Effector CD8-positive, alpha-beta T cell (primary cell): ENCODE data around the gene CD300LG.
"Not testable (repeated sequence)": the region's sequence is repeated elsewhere in the genome, so short reads cannot be mapped to it uniquely, and the experiment has no call there.

Experiments
- DNase-seq: peaks from one replicate; lab custom pipeline; 2025; lab: John Stamatoyannopoulos, UW

CD300LG gene

GRCh38 chr17:43825567-43825966, 21.4 kb upstream of the CD300LG start:
- no peak for DNase-seq

GRCh38 chr17:43826206-43826605, 20.8 kb upstream of the CD300LG start:
- no peak for DNase-seq

DNA sequence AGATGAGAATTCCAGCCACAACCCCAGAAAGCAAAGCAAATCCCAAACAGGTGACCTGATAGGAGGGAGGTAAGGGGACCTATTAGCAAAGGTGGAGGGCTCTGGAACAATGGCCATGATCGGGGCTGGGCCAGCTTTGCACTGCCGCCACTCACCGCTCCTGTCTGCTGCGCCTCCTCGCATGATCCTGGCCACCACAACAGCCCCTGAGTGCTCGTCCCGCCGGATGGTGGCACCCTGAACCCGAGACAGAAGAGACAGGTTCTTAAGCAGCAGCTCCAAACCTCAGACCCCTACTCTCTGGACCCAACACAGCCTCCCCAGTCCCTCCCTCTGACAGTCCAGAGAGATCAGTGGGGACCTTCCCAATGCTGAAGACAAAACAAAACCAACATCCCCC, 19.4 kb upstream of the CD300LG start:
- no peak for DNase-seq

- DNase-seq: no peak
These were observed 17.2 kb upstream of the CD300LG start for GRCh38 chr17:43829738-43830137.

DNA sequence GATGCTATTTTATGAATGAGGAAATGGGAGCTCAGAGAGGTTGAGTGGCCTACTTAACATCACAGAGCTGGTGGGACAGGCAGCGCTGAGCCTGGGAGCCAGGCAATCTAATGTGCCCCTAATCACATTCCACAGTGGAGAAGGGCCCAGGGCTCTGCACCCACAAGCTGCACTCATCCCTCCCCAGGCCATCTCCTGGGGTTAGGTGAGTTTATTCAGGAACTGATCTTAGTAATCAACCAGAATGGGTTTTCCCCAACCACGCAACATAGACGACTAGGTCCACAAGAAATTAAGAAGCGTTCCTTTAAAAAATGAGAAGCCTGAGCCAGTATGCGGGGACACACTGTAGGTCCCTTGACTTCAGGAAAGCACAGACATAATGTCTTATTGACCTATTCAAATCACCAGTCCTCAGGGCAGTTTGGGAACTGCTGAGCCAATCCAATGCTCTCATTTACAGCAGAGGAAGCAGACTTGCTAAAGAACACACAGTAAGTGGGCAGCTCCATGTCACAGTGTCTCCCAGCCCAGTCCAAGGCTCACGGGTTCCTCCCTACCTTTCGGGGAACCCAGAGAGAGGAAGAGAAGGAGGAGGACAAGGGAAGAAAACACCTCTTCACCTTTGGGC, 16.4 kb upstream of the CD300LG start:
- no peak for DNase-seq

DNA sequence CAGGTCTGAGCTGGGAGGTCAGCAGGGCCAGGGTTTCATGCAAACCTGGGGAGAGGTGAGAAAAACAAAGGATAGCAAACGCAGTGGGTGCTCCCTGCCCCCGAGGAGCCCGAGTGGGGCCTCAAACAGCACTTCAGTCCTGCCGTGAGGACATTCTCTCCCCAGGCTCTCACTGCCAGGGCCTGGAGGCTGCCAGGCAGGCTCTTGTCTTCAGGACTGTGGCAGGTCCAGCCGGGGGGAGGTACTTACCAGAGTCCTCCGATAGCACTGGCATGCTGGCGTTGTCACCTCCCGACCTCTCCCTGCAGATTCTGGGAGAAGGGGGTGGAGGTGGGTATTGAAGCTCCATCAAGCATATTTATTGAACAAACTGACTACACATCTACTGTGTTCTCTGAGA, 15.3 kb upstream of the CD300LG start:
- DNase-seq: no peak

DNA sequence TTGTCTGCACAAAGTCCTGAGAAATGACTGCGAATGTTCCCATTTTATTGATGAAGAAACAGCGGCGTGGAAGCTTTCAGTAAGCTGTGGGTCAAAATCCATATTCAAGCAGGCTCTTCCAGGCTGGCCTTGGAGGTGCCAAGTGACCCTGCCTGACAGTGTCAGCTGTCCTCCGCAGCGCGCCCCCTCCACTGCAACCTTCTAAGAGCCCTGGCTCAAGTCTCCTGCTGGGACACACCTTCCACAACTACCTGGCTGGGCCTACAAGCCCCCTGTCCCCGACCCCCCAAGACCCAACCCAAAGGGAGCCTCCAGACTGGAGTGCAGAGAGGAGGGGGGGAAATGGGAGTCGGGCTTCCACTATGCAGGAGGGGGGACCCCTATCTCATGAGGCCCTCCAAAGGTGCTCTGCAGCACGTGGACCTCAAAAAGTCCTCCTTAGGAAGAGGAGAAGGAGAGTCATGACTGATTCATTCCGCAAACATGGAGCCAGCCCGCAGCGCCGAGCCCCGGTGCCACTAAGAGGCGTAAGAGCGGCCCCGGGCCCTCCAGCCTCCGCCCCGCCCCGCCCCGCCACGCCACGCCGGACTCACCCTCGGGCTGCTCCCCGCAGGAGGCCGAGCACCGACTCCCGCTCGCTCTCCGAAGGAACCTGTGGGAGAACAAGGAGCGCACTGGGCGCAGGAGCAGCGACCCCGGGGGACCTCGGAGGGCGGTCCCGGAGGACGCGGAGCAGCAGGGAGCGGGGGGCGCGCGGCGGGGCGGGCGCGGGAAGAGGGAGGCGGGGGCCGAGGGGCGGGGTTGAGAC, 14.6 kb upstream of the CD300LG start:
- no peak for DNase-seq

- DNase-seq: peak; percentile 23
These were observed 13.8 kb upstream of the CD300LG start, which contains the start of gene MPP3 for GRCh38 chr17:43832976-43833829. Gene MPP3, minus strand, starts transcription at chr17:43833146. Its CDS starts 1,240 bp downstream, at chr17:43831906.

- DNase-seq: no peak
These were observed 12.9 kb upstream of the CD300LG start for GRCh38 chr17:43834106-43834505.

GRCh38 chr17:43839670-43840108, 7.3 kb upstream of the CD300LG start:
- DNase-seq: no peak

- DNase-seq: no peak
These were observed 6.2 kb upstream of the CD300LG start for GRCh38 chr17:43840814-43841213.

- DNase-seq: no peak
These were observed 5.7 kb upstream of the CD300LG start for GRCh38 chr17:43841282-43841681.

DNA sequence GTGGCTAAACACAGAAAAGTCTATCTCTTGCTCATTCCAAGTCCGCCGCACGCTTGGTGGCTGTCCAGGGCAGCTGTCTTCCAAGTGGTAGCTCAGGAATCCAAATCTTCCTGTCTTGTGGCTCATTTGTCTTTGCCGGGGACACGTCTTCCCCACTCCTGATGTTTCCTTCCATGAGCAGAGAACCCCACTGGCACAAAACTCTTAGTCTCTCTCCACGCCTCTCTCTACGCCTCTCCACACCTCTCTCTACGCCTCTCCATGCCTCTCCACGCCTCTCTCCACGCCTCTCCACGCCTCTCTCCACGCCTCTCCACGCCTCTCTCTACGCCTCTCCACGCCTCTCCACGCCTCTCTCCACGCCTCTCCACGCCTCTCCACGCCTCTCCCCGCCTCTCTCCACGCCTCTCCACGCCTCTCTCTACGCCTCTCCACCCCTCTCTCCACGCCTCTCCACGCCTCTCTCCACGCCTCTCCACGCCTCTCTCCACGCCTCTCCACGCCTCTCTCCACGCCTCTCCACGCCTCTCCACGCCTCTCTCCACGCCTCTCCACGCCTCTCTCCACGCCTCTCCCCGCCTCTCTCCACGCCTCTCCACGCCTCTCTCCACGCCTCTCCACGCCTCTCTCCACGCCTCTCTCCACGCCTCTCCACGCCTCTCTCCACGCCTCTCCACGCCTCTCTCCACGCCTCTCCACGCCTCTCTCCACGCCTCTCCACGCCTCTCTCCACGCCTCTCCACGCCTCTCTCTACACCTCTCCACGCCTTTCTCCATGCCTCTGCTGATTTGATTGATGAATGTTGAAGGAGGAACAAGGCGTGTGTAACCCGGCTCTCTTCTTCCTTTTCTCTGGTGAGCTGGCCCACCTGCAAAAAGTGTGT, 4.6 kb upstream of the CD300LG start:
- DNase-seq: not testable (repeated sequence)

GRCh38 chr17:43842975-43843325, 4.0 kb upstream of the CD300LG start:
- no peak for DNase-seq

DNA sequence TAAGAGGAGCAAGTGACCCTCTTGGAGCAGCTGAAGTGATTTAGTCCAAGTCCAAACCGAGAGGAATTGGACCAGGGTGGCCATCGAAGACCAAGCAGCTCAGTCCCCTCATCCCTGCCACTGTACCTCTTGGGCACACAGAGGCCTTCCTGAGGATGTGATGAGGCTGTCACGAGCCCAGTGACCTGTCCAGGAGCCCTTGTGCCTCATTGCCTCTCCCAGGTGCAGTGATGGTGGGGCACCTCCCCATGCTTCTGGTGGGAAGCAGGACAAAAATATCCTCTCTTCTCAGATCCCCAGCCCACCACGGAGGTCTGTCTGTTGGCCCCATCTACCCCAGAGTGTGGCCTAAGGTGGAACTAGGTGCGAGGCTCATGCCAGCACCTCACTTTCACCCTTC, 2.7 kb upstream of the CD300LG start:
- DNase-seq: no peak

- DNase-seq: no peak
These were observed 1.2 kb upstream of the CD300LG start for GRCh38 chr17:43845766-43846165.

DNA sequence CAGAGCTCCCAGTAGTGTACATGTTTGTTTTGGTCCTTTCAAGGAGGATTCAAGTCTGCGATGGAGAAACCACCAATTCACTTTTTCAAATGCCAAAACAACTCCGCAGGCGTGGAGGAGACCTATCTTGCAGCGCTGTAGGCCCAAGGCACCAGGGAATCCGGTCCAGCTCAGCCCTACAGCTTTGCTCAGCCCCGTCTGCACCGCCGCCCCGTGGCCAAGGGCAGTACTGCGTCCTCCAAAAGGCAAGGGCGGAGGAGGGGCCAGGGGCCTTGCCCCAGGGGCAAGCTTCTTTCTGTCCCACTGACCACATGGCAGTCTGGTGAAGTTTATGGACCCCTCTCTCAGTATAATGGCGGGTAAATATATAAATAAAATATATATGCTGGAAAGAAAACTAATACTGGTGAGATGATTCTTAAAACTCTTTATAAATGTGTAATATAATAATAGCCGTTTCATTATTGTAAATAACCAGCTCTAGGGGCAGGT, 709 bp upstream of the CD300LG start:
- DNase-seq: peak; percentile 60

- DNase-seq: no peak
These were observed 1.6 kb downstream of the CD300LG start for GRCh38 chr17:43848601-43849000.

DNA sequence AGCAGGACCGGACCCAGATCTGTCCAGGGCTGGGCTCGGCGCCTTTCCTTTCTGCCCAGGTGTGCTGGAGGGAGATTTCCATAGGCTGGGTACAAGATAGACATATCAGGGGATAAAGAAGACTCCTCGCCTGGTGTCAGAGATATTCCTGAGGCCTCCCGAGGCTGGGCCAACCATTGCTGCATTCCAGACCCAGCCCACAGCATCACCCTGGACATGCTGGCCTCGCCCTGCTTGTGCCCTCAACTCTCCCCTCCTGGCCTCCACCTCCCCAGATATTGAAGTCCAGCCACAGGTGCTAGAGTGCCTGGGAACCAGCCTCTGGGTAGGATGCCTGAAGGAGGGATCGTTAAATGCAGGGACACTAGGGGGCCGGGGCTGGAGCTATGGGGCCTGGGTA, 2.1 kb downstream of the CD300LG start:
- no peak for DNase-seq

DNA sequence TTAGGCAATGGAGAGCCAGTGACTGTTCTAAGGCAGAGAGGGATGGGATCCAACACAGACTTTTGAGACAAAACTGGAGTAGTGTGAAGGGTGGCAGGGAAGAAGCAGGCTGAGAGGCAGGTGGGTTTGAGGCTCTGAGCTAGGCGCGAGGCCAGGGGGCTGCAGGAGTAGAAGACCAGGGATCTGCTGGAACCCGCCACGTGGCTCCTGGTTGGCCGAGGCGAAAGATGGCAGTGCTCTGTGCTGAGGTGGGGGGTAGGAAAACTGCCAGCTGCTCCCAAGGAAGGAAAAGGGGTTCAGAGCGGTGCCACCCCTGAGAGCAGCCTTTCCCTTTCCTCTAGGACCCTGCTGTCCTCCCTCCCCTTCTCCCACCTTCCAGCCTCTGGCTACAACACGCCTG, 5.6 kb downstream of the CD300LG start:
- no peak for DNase-seq

GRCh38 chr17:43853546-43853945, 6.6 kb downstream of the CD300LG start:
- DNase-seq: no peak
